AG04450 (cell line): Measurements from ENCODE around the gene KCNIP3. TPM values are rescaled to one million over a fixed set of nuclear protein-coding genes. Genes with fewer than 3 reads are reported as not detected.

Source experiments
- CTCF ChIA-PET: fragments of 300-600, 350-600 bp; formaldehyde crosslinking; extraction: SDS; loops from one replicate; lab custom pipeline; 2022; ENCODE audit warnings: antibody characterized with exemption, inconsistent platforms; lab: Charles Lee
- POLR2A ChIA-PET: fragments of 350-600 bp; formaldehyde crosslinking; extraction: SDS; loops from one replicate; lab custom pipeline; 2021; ENCODE audit warnings: antibody characterized with exemption, inconsistent platforms; lab: Yijun Ruan, JAX
- DNase-seq: peaks from one replicate; pipeline ENCODE4 v3.0.0-alpha.2; 2011; ENCODE audit warnings: low read depth, low spot score
- H3K27ac ChIP-seq: one replicate; pipeline ENCODE4 v1.5.1; 2012; ENCODE audit warnings: low read depth, low read length, control low read depth
- H3K27me3 ChIP-seq: one replicate; pipeline ENCODE4 v1.6.0; 2012; ENCODE audit warnings: low read length; ENCODE audit not compliant: control insufficient read depth, insufficient read depth
- H3K4me3 ChIP-seq: 2 replicates; pipeline ENCODE4 v1.5.1; 2011; ENCODE audit warnings: mild to moderate bottlenecking, low read depth, low read length, control low read depth
- H3K9me3 ChIP-seq: 2 replicates; pipeline ENCODE4 v1.5.1; 2012; ENCODE audit warnings: low read length; ENCODE audit not compliant: control insufficient read depth, insufficient read depth
- CTCF ChIP-seq: IDR thresholded peaks from 2 replicates; pipeline ENCODE4 v1.5.1; 2011; ENCODE audit warnings: low read depth, low read length, control low read depth, inconsistent platforms
- polyA plus RNA-seq: library from polyadenylated mRNA; depleted of rRNA; stranded (reverse); fragments of >200 nt; gene quantifications from 2 replicates; pipeline ENCODE4 v1.2.3, GENCODE V29; 2011

The KCNIP3 gene
- polyA plus RNA-seq, 1 experiment: 0.12 TPM

GRCh38 chr2:95313296-95314131 is 16.4 kb downstream of the KCNIP3 start:
- CTCF ChIA-PET: no interaction called here
- no peak overlapping the region for H3K27ac ChIP-seq
- POLR2A ChIA-PET: no interaction called here

GRCh38 chr2:95314598-95314963 is 17.4 kb downstream of the KCNIP3 start:
- Histone ChIP-seq H3K4me3 (no peak overlapping the region), H3K27ac (no peak overlapping the region), H3K9me3 (no peaks in the 10 kb centered on the region), H3K27me3 (peaks cover 9% of the 10 kb centered on the region)
- CTCF ChIA-PET: no interaction called here
- POLR2A ChIA-PET: no interaction called here
- DNase-seq: no peak
- TF ChIP-seq CTCF: no peak

More at GRCh38 chr2:95313296-95314131, 16.4 kb downstream of the KCNIP3 start:
- TF ChIP-seq CTCF: no peak
- Histone ChIP-seq H3K27me3 (peaks cover 2% of the 10 kb centered on the region), H3K4me3 (no peak overlapping the region), H3K9me3 (no peaks in the 10 kb centered on the region)
- no peak for DNase-seq

GRCh38 chr2:95314964-95315611 is 17.9 kb downstream of the KCNIP3 start:
- peaks cover 10% of the 10 kb centered on the region for H3K27me3 ChIP-seq
- no peak for DNase-seq
- POLR2A ChIA-PET: no interaction called here

GRCh38 chr2:95315801-95316411 is 18.8 kb downstream of the KCNIP3 start:
- Histone ChIP-seq H3K4me3 (no peak overlapping the region), H3K9me3 (no peaks in the 10 kb centered on the region), H3K27ac (no peak overlapping the region), H3K27me3 (peaks cover 10% of the 10 kb centered on the region)
- no peak for DNase-seq
- CTCF ChIA-PET: no interaction called here
- TF ChIP-seq CTCF: no peak
- POLR2A ChIA-PET: no interaction called here

More at GRCh38 chr2:95314964-95315611, 17.9 kb downstream of the KCNIP3 start:
- no peak overlapping the region for H3K27ac ChIP-seq
- no peaks in the 10 kb centered on the region for H3K9me3 ChIP-seq
- CTCF ChIA-PET: no interaction called here
- TF ChIP-seq CTCF: peak; percentile 42; the same call in 1 of the 2 replicates
- no peak overlapping the region for H3K4me3 ChIP-seq
